NCI-H345 treated with DMSO at 0.1 percent for 48 hours (cell line): ENCODE results near the gene TMOD4.

Source experiments
- DNase-seq: peaks from one replicate; lab custom pipeline; 2025; ENCODE audit not compliant: unreplicated experiment; lab: John Stamatoyannopoulos, UW

Gene TMOD4

GRCh38 chr1:151143986-151144385 is 31.8 kb downstream of the TMOD4 start:
- DNase-seq: no peak

GRCh38 chr1:151143057-151143435 is 32.7 kb downstream of the TMOD4 start:
- DNase-seq: no peak

GRCh38 chr1:151142411-151143056 is 33.2 kb downstream of the TMOD4 start:
- DNase-seq: no peak

DNA sequence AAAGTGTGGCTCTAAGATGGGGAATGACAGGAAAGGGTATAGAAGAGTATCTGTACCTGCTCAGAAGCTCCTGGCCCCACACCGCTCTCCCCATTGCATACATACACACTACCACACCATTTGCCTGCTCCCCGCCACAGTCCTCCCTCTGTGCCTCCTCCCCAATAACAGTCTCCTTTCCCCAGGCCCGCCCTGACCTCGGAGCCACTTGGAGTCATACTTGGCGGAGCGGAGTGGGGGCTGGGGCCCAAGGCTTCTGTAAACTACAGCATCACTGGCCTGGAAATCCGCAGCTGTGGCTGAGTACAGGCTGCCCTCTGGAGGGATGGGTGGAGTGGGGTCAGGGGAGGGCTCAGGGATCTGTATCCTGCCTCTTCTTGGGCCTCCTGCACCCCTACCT is 38.0 kb downstream of the TMOD4 start:
- DNase-seq: no peak

DNA sequence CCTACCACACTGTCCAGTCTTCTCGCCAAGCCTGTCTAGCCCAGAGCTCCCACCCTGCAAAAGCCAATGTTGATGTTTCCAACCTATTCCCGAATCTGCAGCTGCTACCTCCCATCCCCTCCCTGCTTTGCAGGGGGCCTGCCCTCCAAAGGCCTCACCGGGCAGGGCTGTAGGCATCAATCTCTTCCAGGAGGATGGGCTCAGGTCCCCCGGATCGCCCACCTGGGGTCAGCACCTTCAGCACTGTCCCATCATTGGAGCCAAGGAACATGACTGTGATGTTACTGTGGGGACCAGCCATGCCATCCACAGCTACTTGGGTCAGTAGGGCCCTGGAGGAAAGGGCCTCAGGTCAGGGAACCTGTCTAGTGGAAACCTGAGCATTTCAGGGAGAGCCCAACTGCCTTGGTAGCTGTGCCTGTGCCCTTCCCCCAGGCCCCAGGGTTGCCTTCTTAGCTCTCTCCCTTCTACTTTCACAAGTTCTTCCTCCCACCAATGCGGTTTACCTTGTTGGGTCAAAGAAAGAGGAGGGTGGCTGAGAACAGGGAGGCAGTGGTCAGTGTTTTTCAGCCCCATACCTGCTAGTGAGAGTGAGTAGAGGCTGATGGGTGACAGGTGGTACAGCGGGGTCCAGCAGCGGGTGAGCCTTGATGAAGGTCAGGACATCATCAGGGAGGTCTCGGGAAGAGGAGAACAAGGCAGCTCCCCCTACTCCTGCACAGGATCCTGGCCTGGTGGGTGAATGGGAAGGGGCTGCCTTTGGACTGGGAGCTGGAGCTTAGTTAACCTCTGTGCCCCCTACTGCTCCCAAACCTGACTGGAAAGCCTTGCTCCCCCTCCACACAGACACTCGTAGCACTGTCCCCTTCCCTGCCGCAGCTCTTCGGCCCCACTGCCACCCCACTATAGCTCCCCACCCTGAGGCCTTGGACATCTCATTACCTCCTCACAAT is 40.1 kb downstream of the TMOD4 start:
- DNase-seq: no peak

DNA sequence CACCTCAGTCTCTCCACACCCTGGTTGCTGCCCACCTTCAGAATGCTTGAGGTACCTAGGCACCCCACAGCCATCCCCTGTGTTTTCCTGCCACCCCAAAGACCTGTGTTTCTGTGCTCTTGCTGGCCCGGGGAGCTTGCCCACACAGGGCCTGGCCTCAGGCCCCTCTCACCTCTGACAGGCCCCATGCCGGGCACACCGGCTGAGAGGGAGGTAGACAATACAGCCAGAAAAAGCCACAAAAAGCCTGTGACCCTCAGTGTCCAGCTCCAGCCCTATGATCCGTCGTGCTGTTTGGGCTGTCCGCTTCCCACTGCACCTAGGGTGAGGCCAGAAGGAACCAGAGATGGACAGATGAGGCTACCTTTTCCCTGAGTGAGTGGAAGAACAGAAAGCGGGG is 40.8 kb downstream of the TMOD4 start:
- DNase-seq: no peak

GRCh38 chr1:151134396-151134795 is 41.4 kb downstream of the TMOD4 start:
- no peak for DNase-seq

DNA sequence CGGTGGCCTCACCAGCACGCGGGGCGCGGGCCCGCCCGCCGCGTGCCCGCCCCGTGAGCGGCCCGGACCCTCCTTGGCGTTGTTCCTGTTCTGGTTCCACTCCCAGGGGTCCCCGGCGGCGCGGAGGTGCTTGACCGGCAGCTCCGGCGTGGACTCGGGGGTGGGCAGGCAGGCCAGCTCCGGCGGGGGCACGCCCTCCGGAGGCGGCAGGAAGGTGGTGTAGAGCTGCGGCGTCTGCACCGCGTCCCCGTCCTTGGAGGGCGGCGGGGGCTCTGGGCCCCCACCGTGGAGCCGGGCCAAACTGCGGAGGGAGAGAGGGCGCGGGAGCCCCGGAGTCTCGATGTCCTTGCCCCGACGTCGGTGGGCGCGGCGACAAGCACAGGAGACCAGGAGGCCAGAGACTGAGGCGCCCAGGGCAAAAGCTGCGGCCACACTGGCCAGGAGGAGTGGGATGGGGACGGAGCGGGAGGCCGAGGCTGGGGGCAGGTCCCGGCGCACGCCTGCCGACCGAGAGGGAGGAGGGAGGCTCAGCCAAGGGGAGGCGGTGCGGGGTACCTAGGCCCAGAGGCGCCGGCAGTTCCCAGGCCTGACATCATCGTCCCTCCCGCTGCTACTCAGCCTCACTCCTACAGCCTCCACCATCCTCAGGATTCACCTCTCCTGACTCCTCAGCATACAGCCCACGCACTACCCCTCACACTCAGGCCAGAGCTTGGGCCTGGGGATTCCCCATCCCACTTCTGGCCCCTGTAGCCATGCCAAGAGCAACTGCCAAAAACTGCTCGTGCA is 42.6 kb downstream of the TMOD4 start:
- DNase-seq: no peak

- no peak for DNase-seq
Measured at GRCh38 chr1:151132335-151133017, 43.3 kb downstream of the TMOD4 start.

- no peak for DNase-seq
Measured at GRCh38 chr1:151131701-151132334, 44.0 kb downstream of the TMOD4 start.

DNA sequence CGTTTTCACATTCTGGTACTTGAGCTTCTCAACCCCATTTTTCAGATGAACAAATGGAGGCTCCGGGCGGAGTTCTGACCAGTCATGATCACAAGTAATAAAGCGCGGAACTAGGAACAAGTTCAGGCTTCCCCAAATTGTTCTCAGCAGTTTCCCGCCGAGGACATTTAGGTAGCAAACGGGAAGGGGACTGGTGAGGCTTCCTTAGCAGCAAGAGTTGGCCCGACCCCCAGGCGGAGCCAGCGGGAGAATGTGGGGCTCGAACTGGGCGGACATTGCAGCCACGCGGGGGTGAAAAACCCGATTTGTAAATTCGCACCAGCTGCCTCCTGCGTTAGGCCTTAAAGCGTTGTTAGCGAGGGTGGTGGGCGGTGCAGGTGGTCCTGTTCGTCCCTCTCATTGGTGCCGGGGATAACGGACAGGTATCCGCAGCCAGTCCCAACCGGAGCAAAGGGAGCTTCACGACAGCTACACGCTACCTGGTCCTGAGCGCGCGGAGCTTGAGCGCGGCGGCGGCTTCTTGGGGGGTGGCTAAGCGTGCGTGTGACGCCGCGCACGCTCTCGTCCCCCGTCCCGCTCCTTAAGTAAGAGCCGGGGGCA is 44.7 kb downstream of the TMOD4 start:
- DNase-seq: no peak

DNA sequence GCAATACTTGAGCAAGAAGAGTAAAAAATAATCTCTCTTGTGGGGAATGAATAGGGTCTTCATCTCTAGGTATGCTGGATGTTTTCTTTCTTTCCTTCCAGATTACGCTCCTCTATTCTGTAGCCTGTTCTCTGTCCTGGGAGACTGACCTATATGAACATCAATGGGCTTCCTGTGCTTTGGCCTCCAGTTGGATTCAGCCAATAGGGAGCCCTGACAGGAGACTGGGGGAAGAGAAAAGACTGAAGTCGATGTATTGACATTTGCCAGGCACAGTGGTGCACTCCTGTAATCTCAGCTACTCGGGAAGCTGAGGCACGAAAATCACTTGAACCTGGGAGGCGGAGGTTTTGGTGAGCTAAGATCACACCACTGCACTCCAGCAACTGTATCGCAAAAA is 47.0 kb downstream of the TMOD4 start:
- no peak for DNase-seq

GRCh38 chr1:151124763-151125403 is 50.9 kb downstream of the TMOD4 start:
- DNase-seq: no peak
